Osteoblast (primary cell): ENCODE results near the gene PHACTR1. TPM values are rescaled to one million over a fixed set of nuclear protein-coding genes. Genes with fewer than 3 reads are reported as not detected.

Experiments
- DNase-seq: peaks from one replicate; pipeline ENCODE4 v3.0.0; 2011; ENCODE audit warnings: low spot score, mixed read lengths; ENCODE audit not compliant: insufficient read length; ENCODE audit errors: missing footprints
- H2AFZ ChIP-seq: 2 replicates; pipeline ENCODE4 v1.6.0; 2011; ENCODE audit warnings: mild to moderate bottlenecking, low read length
- H3K27ac ChIP-seq: 2 replicates; pipeline ENCODE4 v1.5.1; 2011; ENCODE audit warnings: mild to moderate bottlenecking, low read depth, low read length, moderate library complexity
- H3K27me3 ChIP-seq: 2 replicates; pipeline ENCODE4 v1.6.0; 2012; ENCODE audit warnings: mild to moderate bottlenecking, control low read depth, inconsistent platforms, low read length, moderate library complexity; ENCODE audit not compliant: insufficient read depth
- H3K36me3 ChIP-seq: 2 replicates; pipeline ENCODE4 v1.5.1; 2011; ENCODE audit warnings: mild to moderate bottlenecking, low read length, control low read depth, moderate library complexity; ENCODE audit not compliant: insufficient read depth
- H3K4me1 ChIP-seq: 2 replicates; pipeline ENCODE4 v1.5.1; 2011; ENCODE audit warnings: mild to moderate bottlenecking, low read length, control low read depth, moderate library complexity; ENCODE audit not compliant: insufficient read depth
- H3K4me2 ChIP-seq: 2 replicates; pipeline ENCODE4 v1.6.0; 2011; ENCODE audit warnings: mild to moderate bottlenecking, low read length; ENCODE audit not compliant: insufficient read depth
- H3K4me3 ChIP-seq: fragments of 200-600 bp; sonication (generic); 3 replicates; pipeline ENCODE4 v1.5.1; 2012; ENCODE audit warnings: mild to moderate bottlenecking, low read length, inconsistent platforms; ENCODE audit not compliant: insufficient read depth
- H3K79me2 ChIP-seq: 2 replicates; pipeline ENCODE4 v1.6.0; 2012; ENCODE audit warnings: mild to moderate bottlenecking, low read length, control low read depth, inconsistent platforms; ENCODE audit not compliant: insufficient read depth
- H3K9me3 ChIP-seq: 2 replicates; pipeline ENCODE4 v1.5.1; 2011; ENCODE audit warnings: low read depth, low read length, control low read depth
- H4K20me1 ChIP-seq: 2 replicates; pipeline ENCODE4 v1.6.0; 2012; ENCODE audit warnings: mild to moderate bottlenecking, low read length, control low read depth; ENCODE audit not compliant: insufficient read depth
- total RNA-seq: library from RNA; depleted of rRNA; stranded (reverse); fragments of >200 nt; gene quantifications from 2 replicates; pipeline ENCODE4 v1.2.3, GENCODE V29; 2012
- TF ChIP-seq, protein P1 (sequence below): IDR thresholded peaks from 2 replicates; pipeline ENCODE4 v1.5.1; 2011; ENCODE audit warnings: mild to moderate bottlenecking, low read depth, low read length, moderate library complexity; ENCODE audit errors: extremely low read depth

Gene PHACTR1
- total RNA-seq, 1 donor = 0.36 TPM

DNA sequence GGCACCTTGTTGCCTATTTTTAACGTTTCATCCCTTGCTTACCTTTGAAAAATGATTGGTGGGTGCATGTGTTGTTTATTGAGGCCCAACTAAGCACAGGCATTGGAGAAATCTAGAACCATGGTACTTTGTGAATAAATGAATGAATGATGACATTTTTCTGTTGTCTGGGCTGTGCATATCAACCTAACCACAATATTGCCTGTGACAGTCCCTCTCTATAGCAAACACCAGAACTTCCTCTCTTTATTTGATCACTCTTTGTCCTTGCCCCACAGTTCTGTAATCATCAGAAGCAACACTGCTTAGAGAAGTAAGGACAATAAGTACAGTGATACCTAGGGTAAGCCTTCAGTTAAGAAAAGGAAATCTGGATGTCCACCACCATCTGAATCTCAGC is 536.7 kb downstream of the PHACTR1 start:
- no peaks in the 10 kb centered on the region for H3K9me3 ChIP-seq
- no peak overlapping the region for H2AFZ ChIP-seq
- TF ChIP-seq, protein P1, sequence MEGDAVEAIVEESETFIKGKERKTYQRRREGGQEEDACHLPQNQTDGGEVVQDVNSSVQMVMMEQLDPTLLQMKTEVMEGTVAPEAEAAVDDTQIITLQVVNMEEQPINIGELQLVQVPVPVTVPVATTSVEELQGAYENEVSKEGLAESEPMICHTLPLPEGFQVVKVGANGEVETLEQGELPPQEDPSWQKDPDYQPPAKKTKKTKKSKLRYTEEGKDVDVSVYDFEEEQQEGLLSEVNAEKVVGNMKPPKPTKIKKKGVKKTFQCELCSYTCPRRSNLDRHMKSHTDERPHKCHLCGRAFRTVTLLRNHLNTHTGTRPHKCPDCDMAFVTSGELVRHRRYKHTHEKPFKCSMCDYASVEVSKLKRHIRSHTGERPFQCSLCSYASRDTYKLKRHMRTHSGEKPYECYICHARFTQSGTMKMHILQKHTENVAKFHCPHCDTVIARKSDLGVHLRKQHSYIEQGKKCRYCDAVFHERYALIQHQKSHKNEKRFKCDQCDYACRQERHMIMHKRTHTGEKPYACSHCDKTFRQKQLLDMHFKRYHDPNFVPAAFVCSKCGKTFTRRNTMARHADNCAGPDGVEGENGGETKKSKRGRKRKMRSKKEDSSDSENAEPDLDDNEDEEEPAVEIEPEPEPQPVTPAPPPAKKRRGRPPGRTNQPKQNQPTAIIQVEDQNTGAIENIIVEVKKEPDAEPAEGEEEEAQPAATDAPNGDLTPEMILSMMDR = no peak
- no peak for DNase-seq
- no peaks in the 10 kb centered on the region for H3K36me3 ChIP-seq
- H3K4me1 ChIP-seq = no peaks in the 10 kb centered on the region
- H3K27me3 ChIP-seq = no peaks in the 10 kb centered on the region
- no peak overlapping the region for H3K4me3 ChIP-seq
- H3K27ac ChIP-seq = no peak overlapping the region
- no peaks in the 10 kb centered on the region for H3K79me2 ChIP-seq
- no peak overlapping the region for H3K4me2 ChIP-seq
- no peaks in the 10 kb centered on the region for H4K20me1 ChIP-seq

DNA sequence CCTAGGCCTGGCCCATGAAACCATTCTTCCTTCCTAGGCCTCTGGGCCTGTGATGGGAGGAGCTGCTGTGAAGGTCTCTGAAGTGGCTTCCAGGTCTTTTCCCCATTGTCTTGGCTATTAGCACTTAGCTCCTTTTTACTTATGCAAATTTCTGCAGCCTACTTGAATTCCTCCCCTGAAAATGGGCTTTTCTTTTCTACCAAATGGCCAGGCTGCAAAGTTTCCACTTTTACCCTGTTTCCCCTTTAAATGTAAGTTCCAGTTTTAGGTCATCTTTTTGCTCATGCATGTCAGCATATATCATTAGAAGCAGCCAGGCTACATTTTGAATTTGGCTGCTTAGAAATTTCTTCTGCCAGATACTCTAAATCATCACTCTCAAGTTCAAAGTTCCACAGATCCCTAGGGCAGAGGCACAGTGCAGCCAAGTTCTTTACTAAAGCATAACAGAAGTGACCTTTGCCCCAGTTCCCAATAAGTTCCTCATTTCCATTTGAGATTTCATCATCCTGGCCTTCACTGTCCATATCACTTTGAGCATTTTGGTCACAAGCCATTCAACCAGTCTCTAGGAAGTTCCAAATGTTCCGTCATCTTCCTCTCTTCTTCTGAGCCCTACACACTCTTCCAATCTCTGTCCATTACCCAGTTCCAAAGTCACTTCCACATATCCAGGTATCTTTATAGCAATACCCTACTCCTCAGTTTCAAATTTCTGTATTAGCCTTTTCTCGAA is 539.9 kb downstream of the PHACTR1 start:
- no peak for DNase-seq

DNA sequence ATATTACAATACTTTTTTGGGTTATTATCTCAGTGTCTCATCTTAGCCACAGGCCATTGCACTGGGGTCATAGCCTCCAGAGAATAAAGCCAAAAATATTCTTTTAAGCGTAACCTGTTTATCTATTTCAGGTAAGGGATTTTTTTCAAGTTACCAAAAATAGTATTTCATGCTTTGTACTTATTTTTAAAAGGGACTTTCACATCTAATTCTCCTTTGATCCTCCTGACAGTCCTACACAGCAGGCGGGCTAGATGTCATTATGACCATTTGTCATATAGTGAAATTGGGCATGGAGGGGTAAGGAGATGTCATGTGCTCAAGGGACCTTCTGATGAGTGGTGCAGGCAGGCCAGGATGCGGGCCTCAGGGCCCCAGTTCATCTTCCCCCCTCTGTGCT is 542.8 kb downstream of the PHACTR1 start:
- Histone ChIP-seq H2AFZ (no peak overlapping the region), H3K36me3 (no peaks in the 10 kb centered on the region), H3K9me3 (no peaks in the 10 kb centered on the region), H3K27me3 (no peaks in the 10 kb centered on the region), H3K4me2 (no peak overlapping the region), H3K4me1 (no peaks in the 10 kb centered on the region), H3K79me2 (no peaks in the 10 kb centered on the region), H3K4me3 (no peak overlapping the region), H3K27ac (no peak overlapping the region), H4K20me1 (no peaks in the 10 kb centered on the region)
- TF ChIP-seq, protein P1 = no peak
- DNase-seq = no peak

More for the DNA sequence above, 539.9 kb downstream of the PHACTR1 start:
- Histone ChIP-seq H3K27ac (no peak overlapping the region), H3K27me3 (no peaks in the 10 kb centered on the region), H3K36me3 (no peaks in the 10 kb centered on the region), H2AFZ (no peak overlapping the region), H3K79me2 (no peaks in the 10 kb centered on the region), H3K4me3 (no peak overlapping the region), H4K20me1 (no peaks in the 10 kb centered on the region), H3K4me1 (no peaks in the 10 kb centered on the region), H3K9me3 (no peaks in the 10 kb centered on the region), H3K4me2 (no peak overlapping the region)
- TF ChIP-seq, protein P1 = no peak

DNA sequence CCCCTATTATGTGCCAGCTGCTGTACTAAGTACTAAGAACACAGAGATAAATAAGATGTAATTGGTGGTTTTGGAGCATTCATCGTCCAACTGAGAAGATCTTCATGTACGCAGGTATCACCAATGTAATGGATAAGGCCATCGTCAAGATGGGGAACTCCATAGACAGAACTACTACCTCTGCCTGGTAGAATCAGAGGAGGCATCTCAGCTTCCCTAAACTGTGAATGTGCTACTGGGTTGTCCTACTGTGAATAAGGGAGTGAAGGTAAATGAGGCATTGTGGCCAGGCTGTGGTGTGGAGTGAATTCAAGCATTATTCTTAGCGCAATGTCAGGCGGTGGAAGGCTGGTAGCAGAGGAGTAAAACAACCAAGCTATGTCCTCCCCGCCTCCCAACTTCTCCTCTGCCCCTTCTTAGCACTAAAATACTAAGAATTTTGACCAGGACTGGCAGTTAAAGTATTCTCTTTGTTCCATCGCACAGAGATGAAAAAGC is 543.6 kb downstream of the PHACTR1 start:
- Histone ChIP-seq H2AFZ (no peak overlapping the region), H3K4me2 (no peak overlapping the region), H3K4me3 (no peak overlapping the region), H3K4me1 (no peaks in the 10 kb centered on the region), H3K36me3 (no peaks in the 10 kb centered on the region), H3K27ac (no peak overlapping the region), H3K27me3 (no peaks in the 10 kb centered on the region), H3K9me3 (no peaks in the 10 kb centered on the region), H3K79me2 (no peaks in the 10 kb centered on the region), H4K20me1 (no peaks in the 10 kb centered on the region)
- TF ChIP-seq, protein P1 = no peak
- DNase-seq = no peak
